HepG2 (cell line): ENCODE measurements around the gene RERE. TPM values are rescaled to one million over a fixed set of nuclear protein-coding genes. Genes with fewer than 3 reads are reported as not detected.
A peak's percentile ranks its signal among the peaks of the same experiment; 100 is the strongest.

Source experiments
- BCL3 ChIP-seq: sonication (generic); formaldehyde crosslinking; IDR thresholded peaks from 2 replicates; pipeline ENCODE4 v1.5.1; 2020; ENCODE audit warnings: mild to moderate bottlenecking, missing genetic modification reagents, moderate library complexity
- BCLAF1 ChIP-seq: fragments of 450-650 bp; IDR thresholded peaks from 2 replicates; pipeline ENCODE4 v1.6.1; 2017; ENCODE audit warnings: mild to moderate bottlenecking
- ETS1 ChIP-seq: sonication (generic); formaldehyde crosslinking; IDR thresholded peaks from 2 replicates; pipeline ENCODE4 v1.4.0; 2020; ENCODE audit warnings: missing genetic modification reagents
- FOXA1 ChIP-seq, 2 experiments: fragments of 450-650 bp in 1 of 2; sonication (generic) in 1 of 2; formaldehyde crosslinking in 1 of 2; IDR thresholded peaks; 2 replicates each; pipeline versions ENCODE4 v1.4.0 to v1.6.1; 2016 to 2020; ENCODE audit warnings: missing genetic modification reagents in 1 of 2
- GATAD2A ChIP-seq: IDR thresholded peaks from 2 replicates; pipeline ENCODE4 v1.6.1; 2016
- KDM6A ChIP-seq: IDR thresholded peaks from 2 replicates; pipeline ENCODE4 v1.6.1; 2016; ENCODE audit warnings: low read depth
- LRRFIP1 ChIP-seq: sonication (generic); formaldehyde crosslinking; conservative IDR thresholded peaks from 2 replicates; pipeline ENCODE4 v1.4.0; 2020; ENCODE audit warnings: missing genetic modification reagents
- MNT ChIP-seq: fragments of 450-650 bp; IDR thresholded peaks from 2 replicates; pipeline ENCODE4 v1.6.1; 2016
- NR2C2 ChIP-seq: sonication (generic); formaldehyde crosslinking; IDR thresholded peaks from 2 replicates; pipeline ENCODE4 v1.4.0; 2020; ENCODE audit warnings: missing genetic modification reagents, mild to moderate bottlenecking, moderate library complexity, borderline replicate concordance
- SAP130 ChIP-seq: IDR thresholded peaks from 2 replicates; pipeline ENCODE4 v1.6.1; 2016; ENCODE audit warnings: low read depth
- SOX5 ChIP-seq: IDR thresholded peaks from 2 replicates; pipeline ENCODE4 v1.6.1; 2016; ENCODE audit warnings: borderline replicate concordance
- SP1 ChIP-seq, 2 experiments: fragments of 450-650 bp in 1 of 2; sonication (generic) in 1 of 2; formaldehyde crosslinking in 1 of 2; IDR thresholded peaks; 2 replicates each; pipeline versions ENCODE4 v1.4.0 to v1.6.1; 2016 to 2020; ENCODE audit warnings: missing genetic modification reagents in 1 of 2
- TCF7 ChIP-seq: sonication (generic); IDR thresholded peaks from 2 replicates; pipeline ENCODE4 v1.6.1; 2016; ENCODE audit warnings: antibody characterized with exemption, low read depth
- TFAP4 ChIP-seq: sonication (generic); IDR thresholded peaks from 2 replicates; pipeline ENCODE4 v1.6.1; 2016; ENCODE audit warnings: low read depth, borderline replicate concordance
- TRIM24 ChIP-seq: sonication (generic); formaldehyde crosslinking; IDR thresholded peaks from 2 replicates; pipeline ENCODE4 v1.8.0; 2022; ENCODE audit warnings: mild to moderate bottlenecking, missing genetic modification reagents
- ZMYM3 ChIP-seq: sonication (generic); formaldehyde crosslinking; IDR thresholded peaks from 2 replicates; pipeline ENCODE4 v1.5.1; 2020; ENCODE audit warnings: mild to moderate bottlenecking, missing genetic modification reagents
- ZNF496 ChIP-seq: sonication (generic); formaldehyde crosslinking; IDR thresholded peaks from 2 replicates; pipeline ENCODE4 v1.8.1; 2023; ENCODE audit warnings: mild to moderate bottlenecking, moderate library complexity, missing genetic modification reagents; ENCODE audit not compliant: insufficient replicate concordance
- ZNF569 ChIP-seq: sonication (generic); formaldehyde crosslinking; IDR thresholded peaks from 2 replicates; pipeline ENCODE4 v1.5.0; 2020; ENCODE audit warnings: mild to moderate bottlenecking, missing genetic modification reagents, moderate library complexity, borderline replicate concordance
- polyA plus RNA-seq, 8 experiments: library from polyadenylated mRNA; depleted of rRNA in 3 of 8; stranded (reverse) in 7 of 8; unstranded in 1 of 8; fragments of >200 nt; fragmentation: Illumina TruSeq in 4 of 8; extraction: Trizol in 4 of 8; gene quantifications; 2 replicates each; pipeline versions ENCODE4 v1.2.1 to v1.2.3, GENCODE V29; 2011 to 2016; ENCODE audit warnings: low read depth in 4 of 8, missing spikeins in 1 of 8, mixed read lengths in 1 of 8; ENCODE audit not compliant: insufficient read depth in 1 of 8
- total RNA-seq, 5 experiments: library from RNA; depleted of rRNA; stranded (reverse); fragments of >200 nt; fragmentation: Illumina TruSeq; extraction: Trizol; gene quantifications; 2 replicates each; pipeline ENCODE4 v1.2.3, GENCODE V29; 2016; ENCODE audit warnings: low read depth in 1 of 5

Gene RERE
- total and polyA plus RNA-seq, 2 of the 13 experiments (the other 11 are each of a cell fraction or from before 2014, with no cell fraction given): 18.3 to 21.9 TPM

- TF ChIP-seq NR2C2 (no peak), BCLAF1 (no peak), TCF7 (0 out of 2 replicates have a peak, but pooled peaks have one; percentile 23), ZNF496 (CRISPR knock-in tag) (no peak), SAP130 (CRISPR knock-in tag) (peak; percentile 51; the same call in 1 of the 2 replicates), ZNF569 (no peak), ZMYM3 (CRISPR knock-in tag) (no peak; the same call in 1 of the 2 replicates), ETS1 (CRISPR knock-in tag) (no peak), TRIM24 (CRISPR knock-in tag) (no peak), GATAD2A (CRISPR knock-in tag) (peak; percentile 45; the same call in 1 of the 2 replicates), SP1 (IDR thresholded peaks at IDR 0.05) (no peak), SP1 (CRISPR knock-in tag; IDR thresholded peaks at IDR 0.05) (no peak), MNT (no peak), LRRFIP1 (CRISPR knock-in tag) (no peak), SOX5 (peak; percentile 26; the same call in 1 of the 2 replicates), KDM6A (CRISPR knock-in tag) (no peak), FOXA1 (IDR thresholded peaks at IDR 0.05) (no peak), FOXA1 (CRISPR knock-in tag; IDR thresholded peaks at IDR 0.05) (peak; percentile 41), TFAP4 (0 out of 2 replicates have a peak, but pooled peaks have one; percentile 13), BCL3 (CRISPR knock-in tag) (no peak)
These were observed 354.1 kb downstream of the RERE start (continued) for GRCh38 chr1:8463144-8463927.
